T-helper 22 cell (primary cell): Measurements from ENCODE around the gene KLK11.

ENCODE experiments used
- DNase-seq: peaks from one replicate; pipeline ENCODE4 v3.0.0-alpha.2; 2020; ENCODE audit warnings: low read depth

KLK11 gene

GRCh38 chr19:51026554-51026831 is at the start of gene KLK11:
KLK11 (minus strand) TSS chr19:51026616; CDS start chr19:51025631, 985 bp downstream.
- no peak for DNase-seq

GRCh38 chr19:51075998-51076397 is 49.6 kb upstream of the KLK11 start:
- no peak for DNase-seq

DNA sequence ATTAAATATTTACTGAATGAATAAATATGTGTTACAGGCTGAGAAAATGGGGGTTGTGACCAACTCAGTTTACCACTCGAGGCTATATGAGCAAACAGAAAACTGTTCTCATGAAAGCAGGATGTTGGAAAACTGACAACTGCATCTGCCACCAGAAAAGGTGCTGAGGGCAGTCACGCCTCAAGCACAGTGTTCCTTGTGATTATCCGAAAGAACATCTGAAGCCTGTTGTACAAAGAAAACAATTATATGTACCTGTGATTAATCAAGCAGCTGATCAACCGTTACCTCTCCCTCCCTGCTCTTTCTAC is 44.6 kb upstream of the KLK11 start:
- no peak for DNase-seq

- no peak for DNase-seq
These were observed 44.1 kb upstream of the KLK11 start for GRCh38 chr19:51070334-51071094.

GRCh38 chr19:51066393-51067186 is 40.2 kb upstream of the KLK11 start:
- DNase-seq: no peak

DNA sequence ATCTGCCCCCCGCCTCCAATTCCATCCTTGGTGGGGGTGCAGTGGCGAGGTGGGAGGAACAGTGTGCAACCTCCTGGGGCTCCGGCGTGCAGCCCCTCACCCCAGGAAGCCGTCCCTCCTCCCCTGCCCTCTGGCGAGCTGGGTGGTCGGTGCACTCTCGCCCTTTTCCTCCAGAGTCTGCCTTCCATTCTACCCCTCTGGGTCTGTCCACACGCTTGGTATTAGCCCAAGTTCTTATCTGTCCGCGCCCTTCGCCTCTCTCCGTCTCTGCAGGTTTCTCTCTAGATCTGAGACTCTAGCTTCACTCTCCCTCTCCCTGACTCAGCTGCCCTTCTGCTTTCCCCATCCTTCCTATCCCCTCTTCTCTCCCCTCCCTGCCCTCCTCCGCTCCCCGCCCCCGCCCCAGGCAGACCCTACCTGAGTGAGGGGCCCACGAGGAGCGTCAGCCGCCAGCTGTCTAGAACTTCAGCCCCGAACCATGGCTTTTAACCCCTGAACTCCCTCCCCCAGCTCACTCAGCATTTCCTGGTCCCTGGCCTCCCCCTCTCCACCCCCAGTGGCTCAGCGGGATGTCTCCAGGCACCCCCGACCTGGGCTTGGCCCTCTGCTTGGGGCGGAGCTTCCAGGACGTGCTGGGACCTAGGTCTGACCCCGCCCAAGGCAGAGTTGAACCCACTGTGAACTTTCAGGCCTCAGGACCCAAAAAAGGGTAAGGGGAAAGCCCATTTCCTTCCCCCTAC is 39.0 kb upstream of the KLK11 start:
- DNase-seq: no peak

- no peak for DNase-seq
These were observed 38.3 kb upstream of the KLK11 start, which contains the start of gene KLK13 for GRCh38 chr19:51064534-51065220. KLK13 (minus strand) TSS chr19:51065092; CDS start chr19:51065067, 25 bp downstream.

DNA sequence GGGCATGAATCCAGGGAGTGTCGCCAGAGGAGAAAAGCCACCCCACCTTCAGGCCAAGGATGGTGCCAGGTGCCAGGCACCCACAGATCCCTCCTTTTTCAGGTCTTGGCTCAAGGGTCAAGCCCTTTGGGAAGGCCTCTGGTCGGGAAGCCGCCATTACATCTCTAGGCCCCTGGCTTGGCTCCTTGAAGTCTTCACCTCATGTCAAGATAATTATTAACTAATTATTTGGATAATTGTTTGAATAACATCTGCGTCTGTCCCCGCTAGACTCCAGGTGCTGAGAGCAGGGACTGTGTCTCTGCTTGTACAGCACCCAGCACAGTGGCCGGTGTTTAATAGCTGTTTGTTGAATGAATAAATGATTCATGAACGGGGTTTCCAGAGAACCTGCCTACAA is 37.2 kb upstream of the KLK11 start:
- no peak for DNase-seq

- no peak for DNase-seq
These were observed 34.6 kb upstream of the KLK11 start for GRCh38 chr19:51060973-51061372.

DNA sequence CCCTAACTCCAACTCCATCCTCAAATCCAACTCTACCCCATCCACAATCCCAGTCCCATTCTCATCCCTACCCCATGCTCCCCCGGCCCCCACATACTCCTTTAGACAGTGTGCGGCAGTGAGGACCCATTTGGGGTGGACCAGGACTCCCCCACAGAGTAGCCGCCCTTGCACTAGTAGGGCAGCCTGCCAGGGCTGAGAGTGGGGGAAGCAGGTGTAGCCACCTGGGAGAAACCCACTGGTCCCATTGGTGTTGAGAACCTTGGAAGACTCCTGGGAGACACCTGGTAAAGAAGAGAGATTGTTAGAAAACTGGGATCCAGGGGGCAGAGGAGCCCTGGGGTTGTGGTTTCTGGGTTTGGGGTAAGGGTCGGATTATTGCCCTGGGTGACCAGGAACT is 33.9 kb upstream of the KLK11 start:
- no peak for DNase-seq

- DNase-seq: no peak
These were observed 33.3 kb upstream of the KLK11 start for GRCh38 chr19:51059715-51060114.

DNA sequence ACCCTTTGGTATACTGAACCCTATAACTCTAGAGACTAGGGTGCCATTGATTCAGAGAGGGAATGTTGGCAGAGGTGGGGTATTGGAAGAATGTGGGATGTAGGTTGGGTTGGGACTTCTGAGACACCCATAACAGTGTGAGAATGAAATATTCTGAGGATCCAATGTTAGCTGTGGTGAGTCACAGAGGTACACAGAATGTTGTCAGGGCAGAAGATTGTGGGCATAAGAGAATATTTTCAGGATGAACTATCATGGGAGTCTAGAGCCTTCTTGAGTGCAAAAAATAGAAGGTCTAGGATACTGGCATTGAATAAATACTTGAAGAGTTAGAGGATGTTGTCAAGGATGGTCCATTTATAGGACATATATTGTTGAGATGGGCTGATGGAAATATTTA is 29.4 kb upstream of the KLK11 start:
- no peak for DNase-seq

- no peak for DNase-seq
These were observed 20.6 kb upstream of the KLK11 start for GRCh38 chr19:51047031-51047335.

DNA sequence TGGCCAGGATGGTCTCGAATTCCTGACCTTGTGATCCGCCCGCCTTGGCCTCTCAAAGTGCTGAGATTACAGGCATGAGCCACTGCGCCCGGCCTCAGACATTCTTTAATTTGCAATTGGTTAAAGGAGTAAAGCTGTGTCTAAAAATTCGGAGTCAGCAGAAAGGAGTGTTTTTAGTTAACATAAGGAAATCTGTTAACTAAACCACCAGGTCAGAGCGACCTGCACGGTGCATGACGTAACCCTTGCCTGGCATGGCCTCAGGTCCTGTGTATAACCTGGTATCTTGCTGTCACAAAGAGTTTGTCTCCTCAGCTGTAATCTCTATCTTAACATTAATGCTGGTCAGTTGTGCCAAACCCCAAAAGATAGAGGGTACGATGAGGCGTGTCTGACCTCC is 17.9 kb upstream of the KLK11 start:
- DNase-seq: no peak

GRCh38 chr19:51043497-51043896 is 17.1 kb upstream of the KLK11 start:
- DNase-seq: no peak

- DNase-seq: no peak
These were observed 13.7 kb upstream of the KLK11 start for GRCh38 chr19:51040151-51040550.

DNA sequence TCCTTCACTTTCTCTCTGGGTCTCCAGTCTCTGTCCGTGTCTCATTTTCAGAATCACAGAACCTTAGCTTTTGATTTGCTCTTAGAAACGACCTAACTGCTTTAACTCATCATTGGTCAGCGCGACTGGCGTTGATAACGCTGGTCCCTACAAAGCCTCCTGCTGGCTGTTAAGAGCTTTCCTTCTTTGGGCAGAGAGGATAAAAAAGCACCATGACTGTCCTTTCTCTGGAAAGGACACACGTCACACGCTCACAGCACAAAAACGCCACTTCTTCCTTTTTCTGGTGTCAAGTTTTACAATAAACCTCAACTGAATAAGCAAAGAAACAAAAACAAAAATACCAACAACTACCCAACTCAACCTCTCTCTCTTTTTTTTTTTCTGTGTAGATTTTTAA is 10.1 kb upstream of the KLK11 start:
- no peak for DNase-seq

DNA sequence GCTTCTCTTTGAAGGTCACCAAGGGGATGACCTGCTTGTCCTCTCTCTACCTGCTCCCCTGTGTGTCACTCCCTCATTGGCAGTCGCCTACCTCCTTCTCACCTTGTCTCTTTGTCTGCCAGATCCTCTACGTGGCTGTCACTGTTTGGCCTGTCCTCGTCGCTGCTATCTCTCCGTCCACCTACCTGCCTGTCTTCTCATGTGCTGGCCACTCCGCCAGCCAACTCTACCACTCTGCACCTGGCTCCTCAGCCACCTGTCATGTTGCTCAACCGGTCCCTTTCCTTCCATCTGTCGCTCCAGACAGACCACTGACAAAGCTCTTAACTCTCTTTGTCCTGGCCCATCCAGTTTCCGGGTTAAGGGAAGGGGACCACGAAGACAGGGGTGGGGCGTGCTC is 8.3 kb upstream of the KLK11 start, which contains the start of gene KLK12:
KLK12 (minus strand) TSS at position 299 of the 400 bp plus-strand sequence. CDS start 381 bp downstream, outside the sequence.
- DNase-seq: no peak

DNA sequence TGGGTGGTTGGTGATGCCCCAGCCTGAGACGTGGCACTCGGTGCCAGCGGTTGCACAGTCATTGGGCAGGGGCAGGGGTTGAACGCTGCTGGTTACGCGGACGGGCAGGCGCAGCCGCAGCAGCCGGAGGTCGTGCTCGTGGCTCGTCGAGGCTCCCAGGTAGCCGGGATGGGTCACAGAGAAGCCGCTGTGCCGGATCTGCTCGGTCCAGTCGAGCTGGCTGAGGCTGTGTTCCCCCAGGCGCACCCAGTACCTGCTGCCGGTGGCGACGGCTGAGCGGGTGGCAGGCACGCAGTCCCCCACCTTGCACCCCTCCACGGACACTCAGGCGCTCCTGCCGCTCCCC is 5.4 kb upstream of the KLK11 start:
- DNase-seq: no peak

DNA sequence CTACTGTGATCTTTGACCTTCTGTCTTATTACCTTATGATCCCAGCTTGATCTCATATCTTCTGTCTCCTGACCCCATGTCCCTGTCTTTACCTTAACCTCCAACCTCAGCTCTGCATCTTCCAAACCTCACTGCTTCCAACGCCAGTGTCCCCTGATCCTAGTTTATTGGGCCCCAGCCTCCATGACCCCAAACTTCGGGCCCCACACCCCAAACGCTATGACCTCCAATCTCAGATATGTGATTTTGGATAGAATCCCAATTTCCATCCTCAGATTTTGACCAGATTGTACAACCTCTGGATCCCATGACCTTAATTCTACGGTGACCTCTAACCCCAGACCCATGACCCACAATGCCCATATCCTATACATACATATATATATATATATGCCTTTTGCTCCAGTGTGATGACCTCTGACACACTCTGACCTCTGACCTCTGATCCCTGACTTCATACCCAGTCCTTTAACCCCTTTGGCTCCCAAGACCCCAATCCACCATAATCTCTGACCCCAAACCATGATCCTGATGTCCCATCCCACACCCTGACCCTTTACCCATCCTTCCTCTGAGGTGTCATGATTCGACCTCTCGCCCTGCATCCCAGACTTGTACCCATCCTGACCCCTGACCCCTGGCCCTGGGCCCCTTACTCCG is 4.9 kb upstream of the KLK11 start:
- DNase-seq: no peak

- DNase-seq: no peak
These were observed 4.2 kb upstream of the KLK11 start for GRCh38 chr19:51030631-51031030.

DNA sequence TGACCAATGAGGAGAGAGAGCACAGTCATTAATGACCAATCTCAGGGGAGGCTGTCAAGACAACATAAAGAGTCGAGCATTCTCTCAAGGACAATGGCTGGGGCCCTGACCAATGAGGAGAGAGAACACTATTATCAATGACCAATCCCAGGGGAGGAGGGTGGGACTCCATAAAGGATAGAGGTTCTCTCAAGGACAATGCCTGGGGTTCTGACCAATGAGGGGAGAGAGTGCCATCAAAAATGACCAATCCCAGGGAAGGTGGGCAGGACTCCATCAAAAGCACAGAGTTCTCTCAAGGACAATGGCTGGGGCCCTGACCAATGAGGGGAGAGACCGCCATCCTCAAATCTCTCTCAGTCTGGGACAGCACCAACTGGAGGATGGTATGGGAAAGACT is 3.3 kb upstream of the KLK11 start:
- no peak for DNase-seq
